NB4 (cell line): ENCODE data around the gene DOP1B.

ENCODE experiments used
- DNase-seq: peaks from one replicate; pipeline ENCODE4 v3.0.0; 2010; ENCODE audit warnings: low read depth
- H3K4me3 ChIP-seq: one replicate; pipeline ENCODE4 v1.5.1; 2011; ENCODE audit warnings: mild to moderate bottlenecking, low read depth, low read length, moderate library complexity
- MAX ChIP-seq: IDR thresholded peaks from 2 replicates; pipeline ENCODE4 v1.6.1; 2011; ENCODE audit warnings: low read depth, low read length
- MYC ChIP-seq: IDR thresholded peaks from 2 replicates; pipeline ENCODE4 v1.6.1; 2011; ENCODE audit warnings: low read depth, low read length
- POLR2A ChIP-seq: IDR thresholded peaks from 2 replicates; pipeline ENCODE4 v1.6.1; 2011; ENCODE audit warnings: mild to moderate bottlenecking; ENCODE audit not compliant: insufficient read length; ENCODE audit errors: extremely low read depth
- TF ChIP-seq, protein P1 (sequence below): IDR thresholded peaks from one replicate; pipeline ENCODE4 v1.5.1; 2012; ENCODE audit warnings: low read depth, low read length

The DOP1B gene

DNA sequence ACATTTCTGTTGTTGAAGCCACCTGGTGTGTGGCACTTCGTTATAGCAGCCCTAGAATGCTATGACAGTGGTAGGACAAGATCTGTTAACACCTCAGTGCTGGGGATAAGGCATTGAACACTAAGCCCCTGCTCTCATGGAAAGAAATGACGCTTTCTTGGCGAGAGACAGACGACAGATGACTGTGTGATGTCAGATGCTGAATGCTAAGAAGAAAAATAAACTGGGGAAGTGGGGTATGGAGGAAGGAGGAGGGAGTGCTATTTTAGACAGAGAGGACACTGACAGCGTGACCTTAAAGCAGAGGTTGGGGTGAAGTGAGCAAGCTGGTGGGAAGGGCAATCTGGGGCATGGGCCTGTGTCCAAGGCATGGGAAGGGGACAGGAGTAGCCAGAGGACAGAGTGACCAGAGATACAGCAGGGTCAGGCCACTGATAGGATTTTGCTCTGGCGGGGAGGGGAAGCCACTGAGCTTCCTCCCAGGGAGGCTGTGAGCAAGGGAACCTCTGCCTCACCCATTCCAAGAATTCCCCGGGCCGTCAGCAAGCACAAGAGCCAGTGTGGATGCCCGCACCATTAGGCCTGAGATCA is 15.2 kb downstream of the DOP1B start:
- DNase-seq: no peak
- no peak overlapping the region for H3K4me3 ChIP-seq
- no peak for TF ChIP-seq MYC
- TF ChIP-seq, protein P1, sequence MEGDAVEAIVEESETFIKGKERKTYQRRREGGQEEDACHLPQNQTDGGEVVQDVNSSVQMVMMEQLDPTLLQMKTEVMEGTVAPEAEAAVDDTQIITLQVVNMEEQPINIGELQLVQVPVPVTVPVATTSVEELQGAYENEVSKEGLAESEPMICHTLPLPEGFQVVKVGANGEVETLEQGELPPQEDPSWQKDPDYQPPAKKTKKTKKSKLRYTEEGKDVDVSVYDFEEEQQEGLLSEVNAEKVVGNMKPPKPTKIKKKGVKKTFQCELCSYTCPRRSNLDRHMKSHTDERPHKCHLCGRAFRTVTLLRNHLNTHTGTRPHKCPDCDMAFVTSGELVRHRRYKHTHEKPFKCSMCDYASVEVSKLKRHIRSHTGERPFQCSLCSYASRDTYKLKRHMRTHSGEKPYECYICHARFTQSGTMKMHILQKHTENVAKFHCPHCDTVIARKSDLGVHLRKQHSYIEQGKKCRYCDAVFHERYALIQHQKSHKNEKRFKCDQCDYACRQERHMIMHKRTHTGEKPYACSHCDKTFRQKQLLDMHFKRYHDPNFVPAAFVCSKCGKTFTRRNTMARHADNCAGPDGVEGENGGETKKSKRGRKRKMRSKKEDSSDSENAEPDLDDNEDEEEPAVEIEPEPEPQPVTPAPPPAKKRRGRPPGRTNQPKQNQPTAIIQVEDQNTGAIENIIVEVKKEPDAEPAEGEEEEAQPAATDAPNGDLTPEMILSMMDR: no peak
- no peak for TF ChIP-seq POLR2A
- no peak for TF ChIP-seq MAX

GRCh38 chr21:36174780-36175179 is 18.2 kb downstream of the DOP1B start:
- no peak for DNase-seq
- TF ChIP-seq POLR2A (no peak), MAX (no peak), MYC (no peak)
- TF ChIP-seq, protein P1: no peak
- no peak overlapping the region for H3K4me3 ChIP-seq

DNA sequence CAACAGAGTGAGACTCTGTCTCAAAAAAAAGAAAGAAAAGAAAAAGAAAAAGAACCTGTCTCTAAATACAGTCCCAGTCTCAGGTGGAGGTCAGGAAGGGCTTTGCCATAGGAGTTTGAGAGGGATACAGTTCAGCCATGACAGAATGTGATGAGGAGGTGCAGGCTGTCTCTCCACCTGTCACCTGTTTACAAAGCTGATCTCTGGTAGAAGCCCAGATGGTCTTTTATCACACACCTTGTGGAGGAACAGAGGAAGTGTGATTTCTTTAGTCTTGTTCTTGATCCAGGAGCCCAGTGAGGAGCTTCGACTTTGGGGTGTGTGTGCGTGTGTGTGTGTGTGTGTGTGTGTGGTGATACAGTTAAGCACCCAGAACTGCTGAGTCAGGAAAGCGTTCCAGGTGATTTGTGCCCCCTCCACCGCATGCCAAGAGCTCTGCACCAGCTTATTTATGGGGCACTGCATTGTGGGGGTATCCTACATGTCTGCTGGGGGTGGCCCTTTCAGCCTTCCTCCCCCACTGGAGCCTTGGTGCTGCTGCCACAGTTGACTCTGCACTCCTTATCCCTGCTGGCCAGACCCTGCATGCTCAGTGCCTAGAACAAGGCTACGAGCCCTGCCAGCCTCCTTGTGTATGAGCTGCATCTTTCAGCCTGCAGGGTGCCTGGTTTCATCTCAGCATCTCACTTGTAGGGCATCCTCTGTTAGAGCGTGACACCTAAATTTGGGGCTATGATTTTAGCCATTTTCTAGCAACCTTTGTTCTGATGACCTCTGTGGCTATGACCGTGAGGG is 19.3 kb downstream of the DOP1B start:
- TF ChIP-seq, protein P1: no peak
- TF ChIP-seq MYC (no peak), MAX (no peak), POLR2A (no peak)

GRCh38 chr21:36178349-36178748 is 21.7 kb downstream of the DOP1B start:
- no peak overlapping the region for H3K4me3 ChIP-seq
- TF ChIP-seq POLR2A (no peak), MAX (no peak), MYC (no peak)
- TF ChIP-seq, protein P1: no peak
- DNase-seq: peak; percentile 55

More for the DNA sequence above, 19.3 kb downstream of the DOP1B start:
- no peak for DNase-seq
- H3K4me3 ChIP-seq: no peak overlapping the region

- TF ChIP-seq MYC (no peak), POLR2A (no peak), MAX (no peak)
- TF ChIP-seq, protein P1: no peak
- H3K4me3 ChIP-seq: no peak overlapping the region
- no peak for DNase-seq
Measured at GRCh38 chr21:36179145-36179544, 22.5 kb downstream of the DOP1B start.
